Epithelial cell of esophagus (primary cell): Measurements from ENCODE around the gene TSPY1.
"Not testable (repeated sequence)": the region's sequence is repeated elsewhere in the genome, so short reads cannot be mapped to it uniquely, and the experiment has no call there.

Source experiments
- DNase-seq: peaks from one replicate; pipeline ENCODE4 v3.0.0; 2010; ENCODE audit warnings: low read depth
- H3K4me3 ChIP-seq: 2 replicates; pipeline ENCODE4 v1.5.1; 2011; ENCODE audit warnings: mild to moderate bottlenecking, low read length, control low read depth

Gene TSPY1, protein sequence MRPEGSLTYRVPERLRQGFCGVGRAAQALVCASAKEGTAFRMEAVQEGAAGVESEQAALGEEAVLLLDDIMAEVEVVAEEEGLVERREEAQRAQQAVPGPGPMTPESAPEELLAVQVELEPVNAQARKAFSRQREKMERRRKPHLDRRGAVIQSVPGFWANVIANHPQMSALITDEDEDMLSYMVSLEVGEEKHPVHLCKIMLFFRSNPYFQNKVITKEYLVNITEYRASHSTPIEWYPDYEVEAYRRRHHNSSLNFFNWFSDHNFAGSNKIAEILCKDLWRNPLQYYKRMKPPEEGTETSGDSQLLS

DNA sequence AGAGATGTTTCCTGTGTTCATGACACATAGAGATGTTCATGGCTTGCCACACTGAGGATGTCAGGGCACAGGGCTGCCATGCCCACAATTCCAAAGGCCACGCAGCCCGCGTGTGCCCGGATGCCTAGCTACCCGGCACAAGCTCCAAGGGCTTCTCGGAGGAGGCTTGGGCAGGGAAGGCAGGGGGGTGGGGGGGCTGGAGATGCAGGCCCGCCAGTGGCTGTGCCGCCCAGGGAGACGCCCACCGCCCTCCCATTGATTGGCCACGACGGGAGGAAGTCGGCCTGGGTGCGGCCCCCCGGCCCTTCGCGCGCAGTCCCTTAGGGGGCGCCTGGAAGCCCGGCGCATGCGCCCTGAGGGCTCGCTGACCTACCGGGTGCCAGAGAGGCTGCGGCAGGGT is at the start of gene TSPY1:
Gene TSPY1 (plus strand): TSS at position 301 of the 400 bp plus-strand sequence. CDS start 46 bp downstream, at position 347.
- H3K4me3 ChIP-seq, DNase-seq: not testable (repeated sequence)

DNA sequence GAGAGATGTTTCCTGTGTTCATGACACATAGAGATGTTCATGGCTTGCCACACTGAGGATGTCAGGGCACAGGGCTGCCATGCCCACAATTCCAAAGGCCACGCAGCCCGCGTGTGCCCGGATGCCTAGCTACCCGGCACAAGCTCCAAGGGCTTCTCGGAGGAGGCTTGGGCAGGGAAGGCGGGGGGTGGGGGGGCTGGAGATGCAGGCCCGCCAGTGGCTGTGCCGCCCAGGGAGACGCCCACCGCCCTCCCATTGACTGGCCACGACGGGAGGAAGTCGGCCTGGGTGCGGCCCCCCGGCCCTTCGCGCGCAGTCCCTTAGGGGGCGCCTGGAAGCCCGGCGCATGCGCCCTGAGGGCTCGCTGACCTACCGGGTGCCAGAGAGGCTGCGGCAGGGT is 20.2 kb downstream of the TSPY1 start, which contains the start of gene TSPY9:
Gene TSPY9 (plus strand): TSS at position 301 of the 400 bp plus-strand sequence. CDS start 46 bp downstream, at position 347.
- DNase-seq, H3K4me3 ChIP-seq: not testable (repeated sequence)

GRCh38 chrY:9504396-9504795 is 37.6 kb downstream of the TSPY1 start:
- DNase-seq, H3K4me3 ChIP-seq: not testable (repeated sequence)

- DNase-seq, H3K4me3 ChIP-seq: not testable (repeated sequence)
These were observed 49.5 kb downstream of the TSPY1 start for GRCh38 chrY:9516287-9516686.
